Activated CD4-positive, alpha-beta T cell treated with anti-CD3 and anti-CD28 coated beads, Interleukin-2, amount 10 ng/mL, durations not matched to agents 24 days and 14 days (primary cell): ENCODE results near the gene PRPF38B. TPM values are rescaled to one million over a fixed set of nuclear protein-coding genes. Genes with fewer than 3 reads are reported as not detected.

Experiments
- DNase-seq: peaks from one replicate; pipeline ENCODE4 v3.0.0; 2022
- H3K27ac Mint-ChIP-seq: one replicate; pipeline ENCODE4 v1.8.0; 2022; ENCODE audit warnings: mild to moderate bottlenecking, mixed read lengths
- H3K27me3 Mint-ChIP-seq: one replicate; pipeline ENCODE4 v1.8.0; 2022; ENCODE audit warnings: mixed read lengths
- H3K36me3 Mint-ChIP-seq: one replicate; pipeline ENCODE4 v1.8.0; 2022; ENCODE audit warnings: low read depth, mild to moderate bottlenecking, mixed read lengths
- H3K4me1 Mint-ChIP-seq: one replicate; pipeline ENCODE4 v1.8.0; 2021; ENCODE audit warnings: mixed read lengths
- H3K4me3 Mint-ChIP-seq: one replicate; pipeline ENCODE4 v1.8.0; 2022; ENCODE audit warnings: mild to moderate bottlenecking, moderate library complexity, mixed read lengths
- H3K9me3 Mint-ChIP-seq: one replicate; pipeline ENCODE4 v1.8.0; 2021; ENCODE audit warnings: mixed read lengths
- intact Hi-C: fragments of 100-400 bp; cut with micrococcal nuclease; formaldehyde crosslinking; loops from one replicate; pipeline ENCODE4 v1.15.1; 2023
- total RNA-seq: library from RNA; stranded (reverse); gene quantifications from 2 replicates; pipeline ENCODE4 v1.2.3, GENCODE V29; 2022

The PRPF38B gene
- total RNA-seq = 89.2 and 90.3 TPM in 2 replicates

GRCh38 chr1:108691942-108692723, at the start of gene PRPF38B:
Gene PRPF38B, plus strand, starts transcription at chr1:108692310. Its CDS starts 282 bp downstream, at chr1:108692592.
- Mint-ChIP-seq H3K27ac (peak within 1 kb of the TSS; percentile 100), H3K9me3 (no peaks in the 10 kb centered on the region), H3K4me1 (peaks cover 26% of the 10 kb centered on the region), H3K36me3 (peaks cover 46% of the 10 kb centered on the region), H3K4me3 (peak within 1 kb of the TSS; percentile 99), H3K27me3 (peaks cover 14% of the 10 kb centered on the region)
- peak; percentile 98 for DNase-seq
- intact Hi-C loops = loop anchor here (1.0 to 10.0 kb wide), 8 partner anchors 12 to 423 kb away; partner anchors contain the start of genes CLCC1, EEIG2, ELAPOR1 and GPSM2

GRCh38 chr1:108643492-108644335, 48.4 kb upstream of the PRPF38B start:
- peaks cover 26% of the 10 kb centered on the region for H3K36me3 Mint-ChIP-seq
- no peaks in the 10 kb centered on the region for H3K27me3 Mint-ChIP-seq
- peak overlapping the region; percentile 69 for H3K27ac Mint-ChIP-seq
- peak overlapping the region; percentile 6 for H3K4me3 Mint-ChIP-seq
- intact Hi-C loops = loop anchor here (1.0 to 10.0 kb wide), 6 partner anchors 52 to 709 kb away; no protein-coding TSS in a partner anchor
- peaks cover 3% of the 10 kb centered on the region for H3K9me3 Mint-ChIP-seq
- peak; percentile 86 for DNase-seq
- H3K4me1 Mint-ChIP-seq = peaks cover 62% of the 10 kb centered on the region

GRCh38 chr1:108644984-108645383, 47.1 kb upstream of the PRPF38B start:
- DNase-seq = peak; percentile 84
- H3K36me3 Mint-ChIP-seq = peaks cover 32% of the 10 kb centered on the region
- H3K4me1 Mint-ChIP-seq = peaks cover 59% of the 10 kb centered on the region
- peaks cover 3% of the 10 kb centered on the region for H3K9me3 Mint-ChIP-seq
- H3K27me3 Mint-ChIP-seq = no peaks in the 10 kb centered on the region
- intact Hi-C loops = loop anchor here (1.0 to 10.0 kb wide), 6 partner anchors 12 to 710 kb away; partner anchors contain the start of genes HENMT1, PRPF38B, SLC25A24 and STXBP3
- peak overlapping the region; percentile 97 for H3K27ac Mint-ChIP-seq
- peak overlapping the region; percentile 82 for H3K4me3 Mint-ChIP-seq

DNA sequence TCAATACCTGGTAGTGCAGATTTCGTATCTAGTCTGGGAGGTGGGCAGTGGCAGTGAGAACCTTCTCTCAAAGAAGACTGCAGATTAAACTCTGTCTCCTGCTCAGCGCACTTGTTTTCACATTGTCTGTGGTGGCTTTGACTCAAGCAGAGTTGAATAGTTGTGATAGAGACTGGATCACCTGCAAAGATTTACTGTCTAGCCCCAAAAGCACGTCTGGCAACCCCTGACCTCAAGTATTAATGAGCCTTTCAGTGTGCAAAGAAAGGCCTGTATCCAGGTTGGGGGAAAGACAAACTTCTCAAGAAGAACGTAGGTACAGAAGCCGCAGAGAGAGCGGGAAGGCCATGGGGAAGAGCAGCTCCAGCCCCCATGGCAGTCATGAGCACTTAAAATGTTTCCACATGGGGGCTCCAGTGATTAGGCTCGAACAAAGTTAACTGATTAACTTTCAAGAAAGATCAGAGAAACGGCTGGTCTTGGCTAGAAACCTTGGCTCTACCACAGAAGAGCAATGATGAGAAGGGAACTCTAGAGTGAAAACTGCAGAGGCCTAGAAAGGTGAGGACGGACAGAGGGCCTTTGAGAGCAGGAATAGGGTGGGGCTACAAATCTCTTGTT, 46.4 kb upstream of the PRPF38B start:
- peak; percentile 67 for DNase-seq
- H3K36me3 Mint-ChIP-seq = peaks cover 35% of the 10 kb centered on the region
- H3K9me3 Mint-ChIP-seq = peaks cover 3% of the 10 kb centered on the region
- H3K27me3 Mint-ChIP-seq = no peaks in the 10 kb centered on the region
- H3K4me3 Mint-ChIP-seq = peak overlapping the region; percentile 82
- intact Hi-C loops = loop anchor here (1.0 to 10.0 kb wide), 7 partner anchors 12 to 711 kb away; partner anchors contain the start of genes HENMT1, PRPF38B, SLC25A24 and STXBP3
- peak overlapping the region; percentile 97 for H3K27ac Mint-ChIP-seq
- peaks cover 54% of the 10 kb centered on the region for H3K4me1 Mint-ChIP-seq

DNA sequence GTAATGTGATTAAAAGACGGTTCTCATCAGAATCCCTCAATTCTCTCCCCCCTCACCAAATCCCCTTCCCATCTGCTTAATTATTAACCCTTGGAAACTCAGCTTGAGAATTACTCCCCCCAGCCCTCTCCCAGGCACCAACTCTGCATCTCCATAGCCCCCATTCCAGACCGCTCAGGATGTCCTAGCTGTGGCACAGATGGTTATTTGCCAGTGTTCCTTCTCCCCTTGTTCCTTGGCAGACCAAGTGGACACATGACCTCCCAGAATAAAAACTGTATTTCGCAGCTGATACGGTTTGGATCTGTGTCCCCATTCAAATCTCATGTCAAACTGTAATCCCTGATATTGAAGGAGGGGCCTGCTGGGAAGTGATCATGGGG, 45.9 kb upstream of the PRPF38B start:
- H3K9me3 Mint-ChIP-seq = peaks cover 3% of the 10 kb centered on the region
- peaks cover 54% of the 10 kb centered on the region for H3K4me1 Mint-ChIP-seq
- no peak for DNase-seq
- no peaks in the 10 kb centered on the region for H3K27me3 Mint-ChIP-seq
- intact Hi-C loops = loop anchor here (2.0 to 10.0 kb wide), 4 partner anchors 59 to 711 kb away; partner anchors contain the start of genes SLC25A24 and STXBP3
- peak overlapping the region; percentile 97 for H3K27ac Mint-ChIP-seq
- H3K36me3 Mint-ChIP-seq = peaks cover 40% of the 10 kb centered on the region
- H3K4me3 Mint-ChIP-seq = peak overlapping the region; percentile 82

GRCh38 chr1:108646648-108647269, 45.4 kb upstream of the PRPF38B start:
- Mint-ChIP-seq H3K27me3 (no peaks in the 10 kb centered on the region), H3K27ac (peak overlapping the region; percentile 97), H3K9me3 (peaks cover 3% of the 10 kb centered on the region), H3K4me3 (peak overlapping the region; percentile 82), H3K4me1 (peaks cover 54% of the 10 kb centered on the region), H3K36me3 (peaks cover 41% of the 10 kb centered on the region)
- intact Hi-C loops = loop anchor here (2.0 to 10.0 kb wide), 4 partner anchors 58 to 712 kb away; partner anchors contain the start of genes SLC25A24 and STXBP3
- DNase-seq = peak; percentile 92

- H3K4me3 Mint-ChIP-seq = no peak overlapping the region
- DNase-seq = no peak
- peaks cover 20% of the 10 kb centered on the region for H3K4me1 Mint-ChIP-seq
- intact Hi-C loops = no loop called here
- H3K27me3 Mint-ChIP-seq = no peaks in the 10 kb centered on the region
- no peaks in the 10 kb centered on the region for H3K9me3 Mint-ChIP-seq
- H3K36me3 Mint-ChIP-seq = peaks cover 57% of the 10 kb centered on the region
- H3K27ac Mint-ChIP-seq = no peak overlapping the region
Observed at GRCh38 chr1:108653431-108654105, 38.5 kb upstream of the PRPF38B start.

GRCh38 chr1:108657356-108658080, 34.6 kb upstream of the PRPF38B start:
- peaks cover 29% of the 10 kb centered on the region for H3K36me3 Mint-ChIP-seq
- no peak for DNase-seq
- intact Hi-C loops = loop anchor here (1.0 kb wide), 1 partner anchor 12 kb away; no protein-coding TSS in a partner anchor
- no peak overlapping the region for H3K4me3 Mint-ChIP-seq
- H3K27ac Mint-ChIP-seq = peak overlapping the region; percentile 75
- H3K27me3 Mint-ChIP-seq = no peaks in the 10 kb centered on the region
- H3K4me1 Mint-ChIP-seq = peaks cover 35% of the 10 kb centered on the region
- H3K9me3 Mint-ChIP-seq = no peaks in the 10 kb centered on the region

DNA sequence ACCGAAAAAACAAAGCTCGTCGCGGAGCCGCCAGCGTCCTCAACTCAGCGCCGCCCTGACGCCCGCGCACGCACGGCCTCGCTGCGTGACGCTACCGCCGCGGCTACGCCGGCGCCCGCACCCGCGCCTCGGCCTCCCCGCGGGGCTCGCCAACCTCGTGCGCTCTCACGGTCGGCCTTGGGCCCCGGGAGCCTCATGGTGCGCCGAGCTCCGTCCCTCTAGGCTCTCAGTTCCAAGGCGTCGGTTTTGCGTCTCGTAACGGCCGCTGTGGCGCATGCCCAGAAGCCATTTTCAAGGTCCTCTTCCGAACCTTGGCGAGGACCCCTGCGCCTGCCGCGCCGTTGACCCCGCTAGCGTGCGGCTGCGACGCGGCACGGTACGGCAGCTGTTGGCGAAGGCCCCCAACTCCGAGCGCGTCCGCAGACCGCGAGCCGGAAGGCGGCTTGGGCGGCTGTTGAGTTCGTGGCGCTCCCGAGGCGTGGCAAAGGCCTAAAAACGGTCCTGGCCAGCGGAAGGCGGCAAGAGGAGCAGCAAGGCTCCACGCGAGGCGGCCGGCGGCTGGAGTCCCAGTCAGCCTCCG, 31.0 kb upstream of the PRPF38B start, which contains the start of gene HENMT1:
TSS of gene HENMT1 (minus strand) at position 64 of the 580 bp plus-strand sequence. CDS start 1,209 bp downstream, outside the sequence.
- H3K27ac Mint-ChIP-seq = peak within 1 kb of the TSS; percentile 97
- peaks cover 11% of the 10 kb centered on the region for H3K36me3 Mint-ChIP-seq
- H3K4me3 Mint-ChIP-seq = peak within 1 kb of the TSS; percentile 87
- intact Hi-C loops = loop anchor here (1.0 to 5.0 kb wide), 4 partner anchors 16 to 724 kb away; partner anchors contain the start of genes PRPF38B and STXBP3
- no peaks in the 10 kb centered on the region for H3K9me3 Mint-ChIP-seq
- H3K27me3 Mint-ChIP-seq = no peaks in the 10 kb centered on the region
- H3K4me1 Mint-ChIP-seq = peaks cover 34% of the 10 kb centered on the region
- DNase-seq = peak; percentile 93

DNA sequence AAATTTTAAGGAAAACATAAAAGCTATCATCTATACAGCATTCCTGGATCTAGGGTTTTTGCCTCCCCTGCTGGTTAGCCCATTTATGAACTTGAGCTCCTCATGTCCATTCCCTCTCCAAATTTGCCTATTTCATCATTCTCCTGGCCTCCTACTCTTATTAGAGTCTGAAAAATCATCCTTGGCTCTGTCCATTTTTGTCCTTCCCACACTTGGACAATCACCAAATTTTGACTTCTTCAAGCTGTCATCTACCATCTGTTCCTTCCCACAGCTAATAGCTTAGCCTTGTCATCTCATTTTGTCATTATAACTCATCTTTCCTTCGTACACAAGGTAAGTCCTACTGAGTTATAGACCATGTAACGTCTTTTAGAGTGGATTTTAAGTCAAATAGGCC, 29.0 kb upstream of the PRPF38B start:
- Mint-ChIP-seq H3K4me1 (peaks cover 24% of the 10 kb centered on the region), H3K27ac (no peak overlapping the region), H3K4me3 (peak overlapping the region; percentile 6), H3K27me3 (no peaks in the 10 kb centered on the region), H3K36me3 (no peaks in the 10 kb centered on the region), H3K9me3 (no peaks in the 10 kb centered on the region)
- DNase-seq = no peak
- intact Hi-C loops = loop anchor here (5.0 kb wide), 1 partner anchor 726 kb away; no protein-coding TSS in a partner anchor

DNA sequence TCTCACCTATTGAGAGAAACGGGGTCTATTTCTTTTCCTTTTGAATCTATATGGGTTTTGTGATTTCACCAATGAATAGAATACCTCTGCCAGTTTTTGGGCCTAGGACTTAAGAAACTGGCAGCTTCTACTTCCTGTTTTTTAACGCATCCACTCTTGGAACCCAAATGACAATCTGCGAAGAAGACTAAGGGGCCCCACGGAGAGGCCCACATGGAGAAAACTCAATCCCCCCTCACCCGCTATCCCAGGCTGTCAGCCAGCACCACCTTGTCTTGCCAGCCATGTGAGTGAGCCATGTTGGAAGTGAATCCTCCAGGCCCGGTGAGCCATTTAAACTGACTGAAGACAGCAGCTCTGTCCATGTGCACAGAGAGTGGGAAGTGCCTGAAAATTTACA, 27.6 kb upstream of the PRPF38B start:
- H3K4me1 Mint-ChIP-seq = peaks cover 23% of the 10 kb centered on the region
- H3K4me3 Mint-ChIP-seq = no peak overlapping the region
- H3K27ac Mint-ChIP-seq = no peak overlapping the region
- DNase-seq = no peak
- H3K27me3 Mint-ChIP-seq = no peaks in the 10 kb centered on the region
- no peaks in the 10 kb centered on the region for H3K36me3 Mint-ChIP-seq
- intact Hi-C loops = loop anchor here (5.0 kb wide), 1 partner anchor 727 kb away; no protein-coding TSS in a partner anchor
- no peaks in the 10 kb centered on the region for H3K9me3 Mint-ChIP-seq
